GM18520 (cell line): ENCODE results near the gene CTTN.

ENCODE experiments used
- ATAC-seq: cut with Tn5 transposase; IDR thresholded peaks from one replicate; pipeline ENCODE4 v1.9.1; 2021; ENCODE audit not compliant: unreplicated experiment

Gene CTTN

DNA sequence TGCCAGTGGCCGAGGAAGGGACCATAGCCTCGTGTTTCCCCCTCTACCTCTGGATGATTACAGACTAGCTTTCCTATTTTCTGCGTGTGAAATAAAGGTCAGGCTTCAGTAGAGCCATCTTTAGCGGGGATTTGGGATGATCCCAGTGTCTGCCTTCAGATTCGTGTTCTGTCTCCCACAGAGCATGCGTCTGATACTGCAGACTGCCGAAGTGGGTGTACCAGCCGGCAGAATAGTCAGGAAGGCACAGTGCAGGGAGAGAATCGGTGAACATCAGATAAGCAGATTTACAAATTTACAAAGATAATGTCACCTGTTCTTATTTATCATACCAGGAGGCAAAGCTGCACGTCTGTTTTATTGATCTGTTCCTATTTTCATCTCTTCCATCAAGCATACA, 11.1 kb downstream of the CTTN start:
- no peak for ATAC-seq

DNA sequence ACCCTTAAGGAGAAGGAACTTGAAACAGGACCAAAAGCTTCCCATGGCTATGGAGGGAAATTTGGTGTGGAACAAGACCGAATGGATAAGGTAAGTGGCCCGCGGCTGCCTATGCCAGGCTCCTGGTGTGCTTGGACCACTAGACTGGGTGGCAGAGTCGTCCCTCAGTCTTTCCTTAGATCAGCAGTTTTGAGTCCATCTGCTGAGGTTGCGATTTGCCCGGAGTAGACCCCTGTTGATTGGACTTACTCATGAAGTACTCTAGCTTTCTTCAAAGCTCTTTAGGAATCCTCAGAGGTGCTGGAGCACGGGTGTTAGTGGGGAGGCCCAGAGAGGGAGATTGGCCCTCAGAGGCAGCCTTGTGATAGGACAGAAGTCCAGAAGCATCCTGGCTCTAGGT, 11.5 kb downstream of the CTTN start:
- ATAC-seq: no peak

DNA sequence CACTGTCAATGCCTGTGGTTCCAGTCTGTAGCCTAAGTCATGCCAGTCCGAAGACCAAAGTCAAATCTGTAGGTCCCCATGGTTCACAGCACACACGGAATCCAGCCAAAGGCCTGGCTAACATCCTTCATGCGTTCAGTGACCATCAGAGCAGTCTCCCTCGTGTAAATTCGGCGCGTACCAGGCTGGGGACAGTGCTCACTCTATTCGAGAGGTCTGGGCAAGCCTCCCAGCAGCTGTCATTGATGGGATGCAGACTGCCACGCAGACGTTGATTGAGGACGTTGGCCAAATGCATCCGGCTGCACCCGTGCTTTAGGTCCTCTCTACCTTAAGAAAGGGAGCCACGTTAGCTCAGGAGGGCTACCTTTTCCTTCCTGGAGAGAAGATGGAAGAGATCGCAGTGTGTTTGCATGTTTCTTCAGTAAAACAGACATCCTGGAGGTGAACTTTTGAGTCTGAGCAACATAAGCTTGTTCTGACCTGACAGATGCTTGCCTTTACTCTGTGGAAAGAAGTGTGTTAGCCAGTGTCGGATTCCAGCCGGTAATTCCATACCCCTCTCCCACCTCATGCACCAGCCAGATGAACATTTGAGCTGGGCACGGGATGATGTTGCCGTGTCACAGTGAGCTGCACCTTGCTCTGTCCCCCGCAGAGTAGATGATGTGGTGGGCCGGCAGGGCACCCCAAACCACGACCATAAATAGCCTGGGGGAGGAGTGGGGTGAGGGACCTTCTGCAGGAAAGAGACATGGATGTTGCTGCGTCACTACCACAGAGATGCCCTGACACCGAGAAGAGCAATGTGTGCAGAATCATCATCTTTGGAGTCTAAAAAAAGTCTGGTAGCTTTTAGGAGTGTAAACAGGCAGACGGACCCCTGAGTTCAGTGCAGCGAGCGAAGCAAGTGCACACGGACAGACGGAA, 12.2 kb downstream of the CTTN start:
- ATAC-seq: no peak

DNA sequence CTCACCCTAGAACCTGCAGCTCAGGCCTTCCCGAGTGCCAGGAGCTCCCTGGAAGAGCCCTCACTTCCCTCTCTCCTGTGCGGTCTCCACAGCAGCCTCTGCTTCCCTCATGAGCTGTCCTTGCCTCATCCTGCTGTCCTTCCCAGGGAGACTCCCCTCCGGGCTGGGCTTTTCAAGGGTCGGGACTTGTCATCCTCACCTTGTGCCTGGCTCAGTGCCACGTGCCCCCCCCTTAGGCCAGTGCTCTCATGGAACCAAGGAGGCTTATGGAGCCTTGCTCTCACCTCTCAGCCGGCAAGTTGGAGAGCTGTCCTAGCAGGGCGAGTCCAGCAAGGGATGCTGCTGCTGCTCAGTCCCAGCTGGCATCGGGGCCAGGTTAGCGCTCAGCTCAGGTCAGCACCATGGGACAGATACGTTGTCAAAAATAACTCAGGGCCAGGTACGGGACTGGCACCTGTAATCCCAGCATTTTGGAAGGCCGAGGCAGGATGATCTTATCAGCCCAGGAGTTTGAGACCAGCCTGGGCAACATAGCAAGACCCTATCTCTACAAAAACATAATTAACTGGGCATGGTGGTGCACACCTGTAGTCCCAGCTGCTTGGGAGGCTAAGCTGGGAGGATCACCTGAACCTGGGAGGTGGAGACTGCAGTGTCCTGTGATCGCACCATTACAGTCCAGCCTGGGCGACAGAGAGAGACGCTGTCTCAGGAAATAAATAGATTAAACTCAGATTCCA, 13.6 kb downstream of the CTTN start:
- no peak for ATAC-seq

DNA sequence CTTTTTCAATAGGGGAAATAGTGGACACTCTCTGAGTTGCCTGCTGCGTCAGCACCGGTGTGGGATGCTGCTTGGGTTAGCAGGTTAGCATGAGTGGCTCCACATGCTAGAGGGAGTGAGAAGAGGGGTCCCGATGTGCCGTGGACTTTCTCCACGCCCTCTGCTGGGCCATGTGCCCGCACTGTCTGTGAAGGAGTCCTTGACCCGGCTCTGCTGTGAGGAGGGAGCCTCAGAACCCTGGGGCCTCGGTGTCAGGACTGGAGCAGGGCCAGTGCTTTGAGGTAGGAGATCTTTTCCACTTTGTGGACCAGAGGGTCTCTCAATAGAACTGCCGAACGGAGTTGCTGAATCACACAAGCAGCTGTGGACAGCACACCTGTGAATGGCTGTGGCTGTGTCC, 14.8 kb downstream of the CTTN start:
- no peak for ATAC-seq

DNA sequence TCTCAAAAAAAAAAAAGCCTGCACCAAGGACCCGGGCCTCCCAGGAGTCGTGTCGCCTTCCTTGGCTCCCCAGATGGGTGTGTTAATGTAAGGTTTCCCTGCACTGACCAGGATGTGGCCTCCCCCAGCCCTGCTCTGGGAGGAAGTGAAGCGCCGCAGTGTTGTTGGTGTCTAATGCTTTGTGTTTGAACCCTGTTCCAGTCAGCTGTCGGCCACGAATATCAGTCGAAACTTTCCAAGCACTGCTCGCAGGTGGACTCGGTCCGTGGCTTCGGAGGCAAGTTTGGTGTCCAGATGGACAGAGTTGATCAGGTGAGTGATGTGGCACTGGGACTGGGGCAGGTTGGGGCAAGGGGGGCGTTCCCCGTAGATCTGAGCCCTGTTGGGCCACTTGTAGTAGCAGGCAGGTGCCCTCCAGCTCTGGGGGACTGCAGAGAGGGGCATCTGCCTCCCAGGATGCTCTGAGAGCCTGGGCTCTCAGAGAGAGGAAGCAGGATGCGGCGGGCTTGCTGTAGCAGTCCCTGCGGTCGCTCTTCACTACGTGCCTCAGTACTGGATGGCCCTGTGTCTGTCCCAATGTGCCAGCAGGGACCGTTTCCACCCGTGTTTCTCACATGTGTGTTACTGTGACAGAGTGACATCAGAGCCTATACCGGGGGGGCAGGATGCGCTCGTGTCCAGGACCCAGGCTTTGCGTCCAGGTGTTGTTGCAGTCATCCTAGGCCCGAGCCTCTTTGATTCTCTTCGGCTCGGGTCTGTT, 16.2 kb downstream of the CTTN start:
- no peak for ATAC-seq

DNA sequence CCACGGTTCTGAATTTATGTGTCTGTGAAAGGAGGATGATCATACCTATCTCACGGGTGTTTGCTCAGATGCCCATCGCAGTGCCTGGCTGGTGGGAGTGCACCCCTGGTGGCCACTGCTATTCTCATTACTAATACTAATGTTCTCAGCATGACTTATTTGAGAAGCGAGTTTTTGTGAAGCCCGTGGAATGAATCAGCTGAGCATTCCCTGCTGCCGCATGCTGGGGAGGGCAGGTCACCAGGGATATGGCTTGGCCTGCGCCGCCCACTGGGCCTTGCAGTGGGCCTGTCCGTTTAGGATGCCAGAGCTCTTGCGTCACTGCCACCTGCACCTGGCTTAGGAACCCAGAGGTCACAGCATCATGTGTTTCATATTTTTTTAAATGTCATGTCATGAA, 16.9 kb downstream of the CTTN start:
- ATAC-seq: no peak

DNA sequence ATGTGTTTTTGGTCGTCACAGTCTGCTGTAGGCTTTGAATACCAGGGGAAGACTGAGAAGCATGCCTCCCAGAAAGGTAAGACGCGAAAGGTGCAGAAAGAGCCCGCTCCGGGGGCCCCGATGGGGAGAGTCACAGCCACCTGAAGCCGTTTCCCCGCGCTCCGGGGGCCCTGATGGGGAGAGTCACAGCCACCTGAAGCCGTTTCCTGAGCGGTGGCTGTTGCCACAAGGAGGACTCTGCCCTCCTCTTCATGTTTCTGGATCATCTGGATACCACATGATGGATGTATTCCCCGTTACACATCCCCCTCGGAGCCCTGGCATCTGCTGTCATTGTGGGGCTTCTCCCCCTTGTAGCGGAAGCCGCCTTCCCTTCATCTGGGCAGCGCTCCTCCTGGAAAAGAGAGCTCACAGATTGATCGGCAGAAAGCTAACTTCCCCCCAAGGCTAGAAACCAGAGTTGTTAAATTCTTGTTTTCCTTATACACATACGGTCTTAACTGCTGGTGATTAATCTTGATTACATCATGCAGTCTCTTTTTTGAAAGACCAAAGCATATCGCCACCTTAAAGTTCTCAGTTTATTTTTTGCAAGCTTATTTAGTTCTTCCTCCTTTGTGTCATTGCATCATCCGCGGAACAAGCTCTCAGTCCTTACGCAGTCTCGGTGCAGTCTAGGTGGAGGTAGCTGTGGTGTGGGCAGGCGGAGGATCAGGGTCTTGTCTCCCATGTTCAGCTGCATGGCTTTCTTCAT, 17.5 kb downstream of the CTTN start:
- ATAC-seq: no peak

DNA sequence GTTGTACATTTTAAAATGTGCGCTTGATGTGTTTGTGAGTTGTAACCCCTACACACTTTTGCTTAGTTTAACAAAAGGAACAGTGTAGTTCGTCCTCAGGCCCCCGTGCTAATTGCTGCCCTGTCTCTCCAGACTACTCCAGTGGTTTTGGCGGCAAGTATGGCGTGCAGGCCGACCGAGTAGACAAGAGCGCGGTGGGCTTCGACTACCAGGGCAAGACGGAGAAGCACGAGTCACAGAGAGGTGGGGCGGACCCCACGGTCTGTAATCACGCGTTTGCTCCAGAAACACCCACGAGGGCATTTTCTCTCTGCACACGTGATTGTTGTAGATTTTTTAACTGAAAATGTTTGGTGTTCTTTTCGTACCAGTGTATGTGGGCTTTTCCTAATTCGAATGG, 18.6 kb downstream of the CTTN start:
- ATAC-seq: no peak

DNA sequence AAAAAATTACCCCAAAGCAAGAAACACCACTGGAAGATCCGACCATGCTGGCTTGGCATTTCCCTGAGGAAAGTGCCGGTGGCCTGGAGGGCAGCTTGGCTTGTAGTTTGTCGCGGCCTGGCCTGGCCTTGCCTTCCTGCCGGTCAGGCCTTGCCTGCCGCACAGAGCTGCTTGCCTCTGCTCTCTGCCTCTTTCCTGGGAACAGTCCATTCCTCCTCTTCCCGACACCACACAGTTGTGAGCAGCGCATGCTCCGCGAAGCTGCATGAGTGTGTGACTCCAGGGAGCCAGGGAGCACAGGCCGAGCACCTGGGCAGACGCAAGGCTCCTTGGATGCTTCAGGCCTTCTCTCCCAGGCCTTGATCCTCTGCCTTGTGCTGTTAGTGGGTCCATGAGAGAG, 19.8 kb downstream of the CTTN start:
- ATAC-seq: no peak

DNA sequence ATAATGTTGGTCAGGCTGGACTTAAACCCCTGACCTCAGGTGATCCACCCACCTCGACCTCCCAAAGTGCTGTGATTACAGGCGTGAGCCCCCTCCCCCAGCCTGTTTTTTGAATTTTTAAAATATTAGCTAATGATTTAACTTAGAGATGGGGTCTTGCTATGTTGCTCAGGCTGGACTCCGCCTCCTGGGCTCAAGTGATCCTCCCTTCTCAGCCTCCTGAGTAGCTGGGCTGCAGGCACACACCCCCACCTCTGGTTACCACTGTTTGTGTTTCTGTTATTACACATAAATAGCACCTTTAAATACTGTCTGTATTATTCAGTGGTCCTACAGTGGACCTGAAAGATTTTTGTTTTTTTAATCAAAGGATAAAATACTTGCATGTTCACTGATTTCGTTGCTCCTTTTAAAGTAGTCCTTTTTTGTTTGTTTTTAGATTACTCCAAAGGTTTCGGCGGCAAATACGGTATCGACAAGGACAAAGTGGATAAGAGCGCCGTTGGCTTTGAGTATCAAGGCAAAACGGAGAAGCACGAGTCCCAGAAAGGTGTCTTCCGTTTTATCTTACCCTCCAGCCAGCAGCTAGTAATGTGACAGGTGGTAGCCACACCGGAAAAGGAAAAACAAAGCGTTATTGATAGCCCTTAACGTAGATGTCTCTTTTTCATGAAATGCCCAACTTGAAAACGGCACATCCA, 21.1 kb downstream of the CTTN start:
- no peak for ATAC-seq

DNA sequence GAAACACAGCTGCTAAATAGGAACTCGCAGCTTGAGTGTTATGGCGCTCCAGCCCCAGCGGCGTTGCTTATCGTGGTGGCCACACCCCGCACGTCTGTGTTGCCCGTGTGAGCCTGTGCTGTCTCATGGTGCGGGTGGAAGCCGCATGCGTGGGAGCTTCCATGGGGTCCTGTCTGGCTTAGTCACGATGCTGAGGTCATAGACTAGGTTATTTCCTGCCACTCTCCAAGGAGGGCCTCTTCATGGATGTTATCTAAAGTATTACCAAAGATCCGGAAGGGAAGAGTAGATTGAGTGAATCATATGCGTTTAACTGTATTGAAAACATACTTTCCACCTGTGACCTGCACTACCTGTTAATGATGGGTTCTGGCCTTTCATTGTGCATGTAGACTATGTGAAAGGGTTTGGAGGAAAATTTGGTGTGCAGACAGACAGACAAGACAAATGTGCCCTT, 21.7 kb downstream of the CTTN start:
- ATAC-seq: no peak

DNA sequence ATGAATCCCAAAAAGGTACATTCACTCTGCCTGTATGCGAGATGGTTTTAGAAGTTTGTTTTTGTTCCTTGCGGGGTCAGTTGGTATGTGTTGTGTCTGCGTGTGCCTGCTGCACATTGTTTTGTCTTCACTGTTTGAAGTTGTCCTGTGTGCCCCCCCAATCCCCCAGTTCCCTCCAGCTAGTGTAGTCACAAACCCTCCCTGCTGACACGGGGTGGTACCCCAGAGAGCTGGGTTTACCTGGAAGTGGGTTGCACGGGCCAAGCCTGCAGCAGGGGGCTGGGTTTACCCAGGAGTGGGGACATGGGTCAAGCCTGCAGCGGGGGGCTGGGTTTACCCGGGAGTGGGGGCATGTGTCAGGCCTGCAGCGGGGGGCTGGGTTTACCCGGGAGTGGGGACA, 22.2 kb downstream of the CTTN start:
- ATAC-seq: no peak

DNA sequence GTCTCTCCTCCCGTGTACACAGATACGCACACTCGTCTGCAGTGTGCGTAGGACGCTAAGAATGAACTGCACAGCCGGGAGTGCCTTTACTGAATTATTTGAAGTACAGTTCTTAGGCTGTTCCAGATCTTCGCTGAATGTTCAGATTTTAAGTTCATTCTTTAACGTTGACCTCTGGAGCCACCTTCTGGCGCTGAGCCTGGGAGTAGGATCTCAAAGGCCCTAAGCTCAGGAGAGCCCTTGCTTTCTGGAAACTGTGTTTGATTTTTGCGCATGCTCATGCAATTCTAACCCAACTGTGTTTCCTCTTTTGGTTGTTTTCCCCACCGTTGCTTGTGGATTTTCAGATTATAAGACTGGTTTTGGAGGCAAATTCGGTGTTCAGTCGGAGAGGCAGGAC, 22.8 kb downstream of the CTTN start:
- ATAC-seq: no peak

DNA sequence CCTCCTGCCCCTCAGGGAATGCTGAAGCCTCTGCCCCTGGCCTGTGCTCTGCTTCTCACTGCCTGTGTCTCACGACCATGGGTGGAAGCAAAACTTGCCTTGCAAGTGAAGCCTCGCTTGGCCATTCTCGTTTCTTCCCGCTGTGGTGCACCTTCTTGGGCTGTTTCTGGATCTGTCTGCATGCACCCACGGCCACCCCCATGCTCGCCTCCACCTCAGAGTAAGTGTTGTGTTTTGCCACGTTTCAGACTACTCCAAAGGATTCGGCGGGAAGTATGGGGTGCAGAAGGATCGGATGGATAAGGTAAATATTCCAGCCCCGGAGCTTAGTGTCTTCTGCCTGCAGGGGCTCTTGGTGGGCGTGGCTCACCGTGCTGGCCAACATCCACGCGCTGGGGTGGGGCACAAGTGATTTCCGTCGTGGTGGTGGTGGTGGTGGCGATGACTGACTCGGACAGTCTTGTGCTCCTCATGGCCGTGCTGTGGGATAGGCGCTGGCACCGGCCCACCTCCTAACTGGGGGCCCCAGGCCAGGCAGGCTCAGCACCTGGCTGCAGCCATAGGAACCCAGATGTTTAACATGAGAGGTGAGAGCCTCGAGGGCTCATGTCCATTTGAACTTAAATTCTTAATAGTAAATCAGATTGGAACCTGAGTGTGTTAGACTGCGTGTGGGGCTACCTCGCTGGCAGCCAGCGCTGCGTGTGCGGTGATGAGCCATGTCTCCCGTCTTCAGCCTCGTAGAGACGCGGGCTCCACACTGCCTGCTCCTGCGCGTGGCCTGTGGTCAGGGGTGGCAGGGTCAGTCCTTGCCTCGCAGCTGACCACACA, 24.6 kb downstream of the CTTN start:
- no peak for ATAC-seq

DNA sequence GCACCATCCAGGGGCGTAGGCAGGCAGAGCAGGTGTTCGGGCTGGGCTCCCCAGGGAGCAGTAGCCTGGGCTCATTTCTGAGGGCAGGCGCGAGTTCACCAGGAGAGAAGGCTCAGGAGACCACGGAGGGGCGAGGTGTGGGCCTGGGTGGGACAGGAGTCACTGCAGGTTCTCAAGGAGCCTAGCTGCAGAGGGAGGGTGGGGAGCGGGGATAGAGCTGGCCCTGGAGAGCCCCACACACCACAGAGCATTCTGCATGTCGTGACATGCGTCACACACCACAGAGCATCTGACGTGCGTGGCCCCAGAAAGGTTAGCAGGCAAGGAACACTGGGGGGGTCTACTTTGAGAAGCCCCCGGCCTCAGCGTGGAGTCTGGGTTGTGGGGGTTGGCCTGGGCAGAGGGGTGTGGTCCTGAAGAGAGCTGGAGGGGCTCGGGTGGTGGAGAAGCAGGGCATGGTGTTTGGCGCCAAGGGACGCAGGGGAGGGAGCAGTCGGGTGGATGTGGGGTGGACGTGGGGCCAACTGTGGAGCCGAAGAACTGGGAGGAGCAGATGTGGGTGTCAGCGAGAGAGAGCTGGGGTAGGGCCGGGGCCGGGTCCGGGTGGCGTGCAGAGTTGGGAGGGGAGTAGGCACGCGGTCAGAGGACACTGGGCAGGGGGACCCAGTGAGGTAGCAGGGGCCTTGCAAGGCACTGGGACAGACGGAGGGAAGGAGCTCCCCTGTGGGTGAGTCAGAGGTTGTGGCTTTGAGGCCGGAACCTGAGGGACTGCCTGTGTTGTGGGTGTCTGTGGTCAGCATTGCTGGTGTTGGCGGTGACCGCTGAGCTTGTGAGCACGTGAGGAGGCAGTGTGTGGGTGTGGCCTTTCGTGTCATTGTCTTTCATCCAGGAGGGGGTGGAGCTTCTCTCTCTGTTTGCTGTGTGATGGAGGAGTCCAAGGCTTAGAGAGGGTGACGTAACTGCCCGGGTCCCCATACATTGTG, 25.5 kb downstream of the CTTN start:
- ATAC-seq: peak; percentile 42

DNA sequence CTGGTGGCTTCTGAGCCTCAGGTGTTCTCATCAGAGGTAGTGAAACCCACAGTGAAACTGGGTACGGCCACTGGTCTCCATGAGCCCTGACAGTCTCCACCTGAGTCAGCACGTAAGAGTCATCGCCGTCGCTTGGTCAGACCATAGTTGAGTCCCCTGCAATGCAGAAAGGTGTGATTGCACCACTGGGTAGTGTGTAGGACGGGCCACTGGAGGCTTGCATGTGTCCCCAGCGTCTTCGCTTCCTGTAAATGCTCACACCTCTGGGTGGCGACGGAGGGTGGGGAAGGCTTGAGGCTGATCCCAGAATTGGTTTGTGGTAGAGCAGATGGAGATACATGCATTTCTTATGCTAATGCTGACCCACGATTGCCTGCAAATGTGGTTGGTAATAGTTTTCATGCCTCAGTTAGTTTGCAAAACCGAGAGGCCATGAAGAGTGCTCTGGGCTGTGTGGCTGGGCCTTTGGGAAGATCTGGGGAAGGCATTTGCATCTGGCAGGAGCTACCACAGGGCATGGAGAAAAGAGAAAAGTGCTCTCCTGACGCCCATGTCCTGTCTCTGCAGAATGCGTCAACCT, 26.5 kb downstream of the CTTN start:
- ATAC-seq: peak; percentile 82

DNA sequence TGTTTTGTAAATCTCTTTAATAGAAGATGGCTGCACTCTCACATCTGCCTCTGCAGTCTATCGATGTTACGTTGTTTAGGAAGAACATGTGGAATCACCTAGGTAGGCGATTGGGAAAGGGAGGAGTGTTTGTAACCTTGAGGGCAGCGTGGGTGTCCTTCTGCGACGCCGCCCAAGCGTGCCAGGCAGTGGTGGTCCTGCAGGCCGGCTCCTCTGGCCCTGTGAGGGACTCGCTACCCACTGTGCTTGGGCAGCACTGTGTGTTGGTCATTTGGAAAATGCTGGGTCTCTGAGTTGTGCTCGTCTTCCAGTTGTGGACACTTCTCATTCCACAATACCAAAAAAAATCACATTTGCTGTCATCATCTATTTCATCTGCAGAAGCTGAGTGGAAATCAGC, 29.1 kb downstream of the CTTN start:
- ATAC-seq: no peak
